CD4-positive, alpha-beta T cell treated with Interleukin-4 for 1 hour (primary cell): ENCODE results near the gene PDK1.

Source experiments
- DNase-seq, 2 donors: peaks; one replicate each; pipeline ENCODE4 v3.0.0-alpha.2; 2020 to 2022

The PDK1 gene

GRCh38 chr2:172600557-172601008, 44.7 kb downstream of the PDK1 start:
- no peak for DNase-seq

GRCh38 chr2:172606285-172606684, 50.4 kb downstream of the PDK1 start:
- DNase-seq = no peak

- no peak for DNase-seq
These were observed 51.6 kb downstream of the PDK1 start for GRCh38 chr2:172607379-172607928.

GRCh38 chr2:172609488-172609887, 53.6 kb downstream of the PDK1 start:
- DNase-seq = no peak

- DNase-seq = no peak
These were observed 56.2 kb downstream of the PDK1 start for GRCh38 chr2:172612051-172612450.

GRCh38 chr2:172613040-172613439, 57.1 kb downstream of the PDK1 start:
- DNase-seq = no peak

- no peak for DNase-seq
These were observed 57.8 kb downstream of the PDK1 start for GRCh38 chr2:172613615-172614231.

GRCh38 chr2:172614932-172615331, 59.0 kb downstream of the PDK1 start:
- DNase-seq = no peak

- DNase-seq = no peak
These were observed 59.9 kb downstream of the PDK1 start for GRCh38 chr2:172615727-172616261.

GRCh38 chr2:172617115-172617514, 61.2 kb downstream of the PDK1 start:
- DNase-seq = no peak

GRCh38 chr2:172623249-172623965, 67.5 kb downstream of the PDK1 start:
- no peak for DNase-seq

GRCh38 chr2:172624996-172625395, 69.1 kb downstream of the PDK1 start:
- no peak for DNase-seq

GRCh38 chr2:172627181-172627580, 71.3 kb downstream of the PDK1 start:
- DNase-seq = no peak

- DNase-seq = no peak
These were observed 72.2 kb downstream of the PDK1 start for GRCh38 chr2:172628085-172628484.

GRCh38 chr2:172629586-172629985, 73.7 kb downstream of the PDK1 start:
- no peak for DNase-seq

- no peak for DNase-seq
These were observed 74.3 kb downstream of the PDK1 start for GRCh38 chr2:172630181-172630580.

- DNase-seq = no peak
These were observed 78.6 kb downstream of the PDK1 start for GRCh38 chr2:172634477-172634876.

GRCh38 chr2:172635548-172635947, 79.7 kb downstream of the PDK1 start:
- no peak for DNase-seq

- no peak for DNase-seq
These were observed 83.4 kb downstream of the PDK1 start for GRCh38 chr2:172639256-172639655.

- DNase-seq = no peak
These were observed 83.9 kb downstream of the PDK1 start for GRCh38 chr2:172639823-172640222.

- DNase-seq = no peak
These were observed 84.5 kb downstream of the PDK1 start for GRCh38 chr2:172640389-172640788.

GRCh38 chr2:172642301-172643020, 86.6 kb downstream of the PDK1 start:
- no peak for DNase-seq

GRCh38 chr2:172643142-172643541, 87.3 kb downstream of the PDK1 start:
- no peak for DNase-seq
